ENCODE data around the gene UGT1A3.
"Not testable (repeated sequence)": the region's sequence is repeated elsewhere in the genome, so short reads cannot be mapped to it uniquely, and the experiment has no call there.

The UGT1A3 gene

DNA sequence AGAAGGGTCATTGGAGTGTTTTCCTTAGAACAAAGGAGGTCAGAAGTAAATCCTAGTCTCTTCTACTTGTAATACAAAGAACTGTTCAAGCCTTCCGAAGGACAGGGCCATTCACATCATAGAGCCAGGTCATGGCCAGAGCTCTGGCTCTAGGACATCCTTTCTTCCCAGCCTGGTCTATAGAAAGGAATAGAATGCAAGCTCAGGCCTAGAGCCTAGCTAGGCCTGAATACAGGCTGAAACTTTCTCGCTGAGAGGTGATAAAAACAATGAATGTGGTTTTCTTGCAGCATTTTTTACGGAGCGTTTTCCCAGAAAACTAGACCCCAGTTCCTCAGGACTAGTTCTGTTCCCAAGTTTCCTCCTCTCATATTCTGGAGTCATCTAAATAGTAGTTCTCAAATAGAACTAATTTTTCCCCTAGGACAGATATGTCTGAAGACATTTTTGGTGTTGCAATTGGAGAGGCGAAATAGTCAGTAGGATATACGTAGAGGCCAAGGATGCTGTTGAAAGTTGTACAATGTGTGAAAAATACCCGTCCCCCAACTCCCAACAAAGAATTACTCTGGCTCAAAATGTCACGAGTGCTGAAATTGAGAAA lies 29.3 kb upstream of the UGT1A3 start:
- TF ChIP-seq, protein P1, sequence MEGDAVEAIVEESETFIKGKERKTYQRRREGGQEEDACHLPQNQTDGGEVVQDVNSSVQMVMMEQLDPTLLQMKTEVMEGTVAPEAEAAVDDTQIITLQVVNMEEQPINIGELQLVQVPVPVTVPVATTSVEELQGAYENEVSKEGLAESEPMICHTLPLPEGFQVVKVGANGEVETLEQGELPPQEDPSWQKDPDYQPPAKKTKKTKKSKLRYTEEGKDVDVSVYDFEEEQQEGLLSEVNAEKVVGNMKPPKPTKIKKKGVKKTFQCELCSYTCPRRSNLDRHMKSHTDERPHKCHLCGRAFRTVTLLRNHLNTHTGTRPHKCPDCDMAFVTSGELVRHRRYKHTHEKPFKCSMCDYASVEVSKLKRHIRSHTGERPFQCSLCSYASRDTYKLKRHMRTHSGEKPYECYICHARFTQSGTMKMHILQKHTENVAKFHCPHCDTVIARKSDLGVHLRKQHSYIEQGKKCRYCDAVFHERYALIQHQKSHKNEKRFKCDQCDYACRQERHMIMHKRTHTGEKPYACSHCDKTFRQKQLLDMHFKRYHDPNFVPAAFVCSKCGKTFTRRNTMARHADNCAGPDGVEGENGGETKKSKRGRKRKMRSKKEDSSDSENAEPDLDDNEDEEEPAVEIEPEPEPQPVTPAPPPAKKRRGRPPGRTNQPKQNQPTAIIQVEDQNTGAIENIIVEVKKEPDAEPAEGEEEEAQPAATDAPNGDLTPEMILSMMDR (IDR thresholded peaks at IDR 0.05; ENCODE audit: insufficient read depth, missing control alignments): no peak
- FAIRE-seq (no peak), DNase-seq (ENCODE audit: insufficient read length, low spot score) (no peak)

- FAIRE-seq: no peak
- no peak for DNase-seq (ENCODE audit: insufficient read length, low spot score)
- TF ChIP-seq, protein P1 (IDR thresholded peaks at IDR 0.05; ENCODE audit: insufficient read depth, missing control alignments): no peak
Measured at GRCh38 chr2:233700028-233700635, 28.7 kb upstream of the UGT1A3 start.

- not testable (repeated sequence) for DNase-seq (ENCODE audit: insufficient read length, low spot score)
Measured at GRCh38 chr2:233700842-233701241, 28.0 kb upstream of the UGT1A3 start.

DNA sequence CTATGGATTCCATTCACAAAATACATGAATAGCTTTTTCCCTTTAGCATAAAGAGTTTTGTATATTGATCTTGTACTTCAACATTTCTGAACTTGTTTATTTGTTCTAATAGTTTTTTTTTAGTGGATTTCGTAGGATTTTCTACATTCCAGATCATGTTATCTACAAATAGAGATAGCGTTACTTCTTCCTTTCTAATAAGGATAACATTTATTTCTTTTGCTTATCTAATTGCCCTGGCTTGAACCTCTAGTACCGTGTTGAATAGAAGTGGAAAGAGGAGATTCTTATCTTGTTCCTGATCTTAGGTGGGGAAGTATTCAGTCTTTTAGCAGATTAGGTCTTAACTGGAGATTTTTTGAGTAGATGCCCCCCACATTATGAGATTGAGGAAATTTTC lies 26.6 kb upstream of the UGT1A3 start:
- FAIRE-seq (no peak), DNase-seq (ENCODE audit: insufficient read length, low spot score) (no peak)
- TF ChIP-seq, protein P1 (IDR thresholded peaks at IDR 0.05; ENCODE audit: insufficient read depth, missing control alignments): no peak

More at GRCh38 chr2:233700842-233701241, 28.0 kb upstream of the UGT1A3 start:
- FAIRE-seq: not testable (repeated sequence)

GRCh38 chr2:233705911-233706506 lies 22.8 kb upstream of the UGT1A3 start:
- no peak for FAIRE-seq
- TF ChIP-seq, protein P1 (IDR thresholded peaks at IDR 0.05; ENCODE audit: insufficient read depth, missing control alignments): no peak
- DNase-seq (ENCODE audit: insufficient read length, low spot score): no peak

- DNase-seq (ENCODE audit: insufficient read length, low spot score) (no peak), FAIRE-seq (no peak)
- TF ChIP-seq, protein P1 (IDR thresholded peaks at IDR 0.05; ENCODE audit: insufficient read depth, missing control alignments): no peak
Measured at GRCh38 chr2:233706720-233707119, 22.1 kb upstream of the UGT1A3 start.

DNA sequence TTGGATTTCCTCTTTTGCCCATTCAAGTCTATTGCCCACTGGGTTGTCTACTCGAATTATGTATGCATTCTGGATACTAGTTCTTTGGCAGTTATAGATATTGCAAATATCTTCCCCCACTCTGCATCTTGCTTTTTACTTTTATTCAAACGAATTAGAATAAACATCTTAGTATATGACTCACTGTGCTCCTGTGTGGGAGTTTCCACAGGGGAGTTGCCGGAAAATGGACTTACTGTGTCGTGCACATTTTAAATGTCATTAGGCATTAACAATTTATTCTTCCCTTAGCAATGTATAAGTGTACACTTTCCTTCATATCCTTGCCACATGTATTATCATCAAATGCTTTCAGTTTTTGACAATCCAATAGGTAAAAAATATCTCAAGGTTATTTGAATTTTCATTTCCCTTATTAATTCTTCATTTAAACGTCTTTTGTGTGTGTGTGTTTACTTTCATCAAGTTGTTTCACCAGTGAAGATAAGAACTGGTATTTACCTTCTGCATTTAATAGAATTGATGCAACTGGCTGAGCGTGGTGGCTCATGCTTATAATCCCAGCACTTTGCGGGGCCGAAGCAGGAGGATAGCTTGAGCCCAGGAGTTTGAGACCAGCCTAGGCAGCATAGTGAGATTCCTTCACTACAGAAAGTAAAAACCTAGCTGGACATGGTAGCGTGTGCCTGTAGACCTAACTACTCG lies 20.8 kb upstream of the UGT1A3 start:
- DNase-seq (ENCODE audit: insufficient read length, low spot score) (no peak), FAIRE-seq (no peak)
- TF ChIP-seq, protein P1 (IDR thresholded peaks at IDR 0.05; ENCODE audit: insufficient read depth, missing control alignments): no peak
